Measurements from ENCODE around the gene MTA3.
"Not testable (repeated sequence)": the region's sequence is repeated elsewhere in the genome, so short reads cannot be mapped to it uniquely, and the experiment has no call there.

Gene MTA3

DNA sequence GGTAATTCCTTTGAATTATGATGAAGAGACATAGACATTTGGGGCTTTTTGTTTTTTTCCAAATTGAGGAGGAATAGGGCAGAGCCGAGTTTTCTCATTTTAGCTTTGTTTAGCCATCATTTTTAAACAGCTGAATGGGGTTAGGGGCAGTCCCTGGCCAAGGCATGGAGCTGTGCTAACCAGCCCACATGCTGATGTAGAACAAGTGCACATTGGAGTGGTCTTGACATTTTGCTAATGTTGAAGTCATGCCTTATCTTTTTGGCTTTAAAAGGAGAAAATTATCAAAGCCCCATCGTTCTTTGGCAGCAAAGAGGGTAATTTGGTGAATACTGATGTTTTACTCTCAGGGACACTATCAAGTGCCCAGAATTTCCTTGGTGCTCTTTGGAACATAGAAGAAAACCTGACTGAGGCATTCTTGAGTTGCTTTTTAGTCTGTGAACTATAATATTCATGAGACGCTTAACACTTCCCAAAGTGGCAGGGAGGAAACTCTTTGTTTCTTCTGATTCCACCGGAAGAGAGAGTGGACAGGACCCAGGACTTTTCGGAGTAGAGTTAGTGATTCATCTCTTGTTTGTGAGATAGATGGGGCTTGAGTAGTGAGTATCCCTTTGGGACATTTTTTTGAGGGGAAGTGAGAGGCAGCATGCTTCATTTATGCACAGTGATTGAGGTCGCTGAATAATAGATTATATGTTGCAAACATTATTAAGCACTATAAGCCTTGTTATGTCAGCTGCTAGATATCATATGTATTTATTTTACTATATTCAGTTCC, 45.0 kb downstream of the MTA3 start:
- DNase-seq (ENCODE audit: low spot score), result no peak

DNA sequence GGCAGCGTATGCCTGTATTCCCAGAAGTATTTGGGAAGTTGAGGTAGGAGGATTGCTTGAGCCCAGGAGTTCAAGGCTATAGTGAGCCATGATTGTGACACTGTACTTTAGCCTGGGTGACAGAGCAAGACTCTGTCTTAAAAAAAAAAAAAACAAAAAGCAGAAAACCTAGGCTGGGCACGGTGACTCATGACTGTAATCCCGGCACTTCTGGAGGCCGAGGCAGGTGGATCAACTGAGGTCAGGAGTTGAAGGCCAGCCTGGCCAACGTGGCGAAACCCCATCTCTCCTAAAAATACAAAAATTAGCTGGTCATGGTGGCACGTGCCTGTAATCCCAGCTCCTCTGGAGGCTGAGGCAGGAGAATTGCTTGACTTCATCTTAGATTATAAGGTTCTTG, 46.4 kb downstream of the MTA3 start:
- no peak for DNase-seq (ENCODE audit: low spot score)

DNA sequence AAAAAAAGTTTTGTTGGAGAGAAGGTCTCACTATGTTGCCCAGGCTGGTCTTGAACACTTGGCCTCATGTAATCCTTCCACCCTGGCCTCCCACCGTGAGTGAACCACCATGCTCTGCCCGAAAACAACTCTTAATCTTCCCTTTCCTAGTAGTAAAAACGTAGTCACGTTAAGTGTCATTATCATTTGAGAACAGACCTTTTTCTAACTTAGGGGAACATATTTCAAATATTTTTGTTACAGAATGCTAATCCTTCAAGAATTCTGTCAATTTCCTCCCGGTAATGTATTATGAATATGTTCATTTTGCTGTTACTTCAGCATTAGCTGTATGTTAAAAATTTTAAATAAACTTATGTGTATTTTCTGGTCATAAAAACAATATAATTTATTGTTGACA, 49.7 kb downstream of the MTA3 start:
- no peak for DNase-seq (ENCODE audit: low spot score)

DNA sequence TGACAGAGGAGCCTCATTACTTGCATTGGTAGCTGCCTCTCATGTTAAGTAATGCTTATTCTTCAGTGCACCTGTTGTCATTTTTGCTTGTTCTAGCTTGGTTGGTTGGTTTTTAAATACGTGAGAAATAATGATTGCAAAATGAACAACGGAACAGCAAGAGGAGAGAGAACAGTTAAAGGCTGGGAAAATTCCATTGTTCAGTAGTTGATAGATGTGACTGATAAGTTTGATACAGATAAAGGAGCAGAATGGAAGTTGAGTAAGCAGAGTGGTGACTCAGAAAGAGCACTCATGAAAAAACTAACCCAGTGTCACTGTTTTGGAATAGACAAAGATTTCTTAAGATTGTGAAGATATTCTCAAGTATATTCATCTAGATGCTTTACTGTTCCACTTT, 50.5 kb downstream of the MTA3 start:
- DNase-seq (ENCODE audit: low spot score), result no peak

DNA sequence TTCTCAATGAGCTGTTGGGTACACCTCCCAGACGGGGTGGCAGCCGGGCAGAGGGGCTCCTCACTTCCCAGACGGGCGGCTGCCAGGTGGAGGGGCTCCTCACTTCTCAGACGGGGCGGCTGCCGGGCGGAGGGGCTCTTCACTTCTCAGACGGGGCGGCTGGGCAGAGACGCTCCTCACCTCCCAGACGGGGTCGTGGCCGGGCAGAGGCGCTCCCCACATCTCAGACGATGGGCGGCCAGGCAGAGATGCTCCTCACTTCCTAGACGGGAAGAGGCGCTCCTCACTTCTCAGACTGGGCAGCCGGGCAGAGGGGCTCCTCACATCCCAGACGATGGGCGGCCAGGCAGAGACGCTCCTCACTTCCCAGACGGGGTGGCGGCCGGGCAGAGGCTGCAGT, 53.2 kb downstream of the MTA3 start:
- not testable (repeated sequence) for DNase-seq (ENCODE audit: low spot score)

DNA sequence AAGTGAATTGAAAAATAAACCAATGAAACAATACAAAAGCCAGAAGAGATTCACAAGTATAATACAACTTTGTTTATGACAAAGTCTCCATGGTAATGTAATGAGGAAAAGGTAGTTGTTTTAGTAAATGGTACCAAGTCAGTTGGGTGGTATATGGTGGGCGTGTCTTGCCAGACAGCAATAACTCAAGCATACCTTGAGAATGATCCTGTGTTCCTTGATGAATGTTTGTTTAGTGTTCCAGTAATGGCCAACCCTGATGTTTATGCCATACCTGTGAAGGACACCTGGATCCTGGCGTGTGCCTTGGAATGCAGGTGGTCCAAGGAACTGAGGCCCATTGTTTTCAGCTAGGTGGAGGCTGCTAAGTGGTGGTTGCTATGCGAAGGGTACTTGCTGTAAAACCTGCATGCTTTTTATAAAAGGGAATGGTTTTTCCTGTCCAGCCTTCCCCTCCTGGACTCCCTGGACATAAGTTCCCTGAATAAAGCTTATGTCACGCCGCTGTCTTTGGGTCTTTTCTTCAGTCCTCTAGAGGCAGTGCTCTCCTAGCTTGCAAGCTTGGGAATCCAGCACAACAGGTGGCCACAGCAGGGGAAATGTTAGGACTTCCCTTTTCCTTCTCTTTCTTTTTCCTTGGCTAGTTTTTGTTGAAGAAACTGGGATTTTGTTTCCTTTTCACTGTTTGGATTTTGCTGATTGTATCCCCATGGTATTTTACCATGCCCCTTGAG, 54.7 kb downstream of the MTA3 start:
- DNase-seq (ENCODE audit: low spot score), result no peak

DNA sequence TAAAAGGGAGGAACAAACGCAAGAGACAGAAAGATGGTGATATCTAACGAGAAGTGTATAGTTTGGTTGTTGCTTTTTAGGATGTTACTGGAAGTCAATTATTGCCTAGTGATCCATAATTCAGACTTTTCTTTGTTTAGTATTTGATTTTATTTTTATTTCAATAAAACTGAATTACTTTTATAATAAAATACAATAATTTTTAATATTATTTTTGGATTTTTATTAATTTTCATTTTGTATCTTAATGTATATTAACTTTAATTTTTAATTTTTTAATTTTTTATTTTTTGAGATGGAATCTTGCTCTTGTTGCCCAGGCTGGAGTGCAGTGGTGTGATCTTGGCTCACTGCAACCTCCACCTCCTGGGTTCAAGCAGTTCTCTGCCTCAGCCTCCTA, 55.6 kb downstream of the MTA3 start:
- no peak for DNase-seq (ENCODE audit: low spot score)

DNA sequence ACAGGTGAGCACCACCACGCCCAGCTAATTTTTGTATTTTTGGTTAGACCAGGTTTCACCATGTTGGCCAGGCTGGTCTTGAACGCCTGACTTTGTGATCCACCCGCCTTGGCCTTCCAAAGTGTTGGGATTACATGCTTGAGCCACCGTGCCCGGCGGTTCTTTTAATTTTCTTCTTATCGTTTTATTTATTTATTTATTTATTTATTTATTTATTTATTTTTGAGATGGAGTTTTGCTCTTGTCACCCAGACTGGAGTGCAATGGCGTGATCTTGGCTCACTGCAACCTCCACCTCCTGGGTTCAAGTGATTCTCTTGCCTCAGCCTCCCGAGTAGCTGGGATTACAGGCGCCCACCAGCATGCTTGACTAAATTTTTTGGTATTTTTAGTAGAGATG, 59.6 kb downstream of the MTA3 start:
- DNase-seq (ENCODE audit: low spot score), result not testable (repeated sequence)

DNA sequence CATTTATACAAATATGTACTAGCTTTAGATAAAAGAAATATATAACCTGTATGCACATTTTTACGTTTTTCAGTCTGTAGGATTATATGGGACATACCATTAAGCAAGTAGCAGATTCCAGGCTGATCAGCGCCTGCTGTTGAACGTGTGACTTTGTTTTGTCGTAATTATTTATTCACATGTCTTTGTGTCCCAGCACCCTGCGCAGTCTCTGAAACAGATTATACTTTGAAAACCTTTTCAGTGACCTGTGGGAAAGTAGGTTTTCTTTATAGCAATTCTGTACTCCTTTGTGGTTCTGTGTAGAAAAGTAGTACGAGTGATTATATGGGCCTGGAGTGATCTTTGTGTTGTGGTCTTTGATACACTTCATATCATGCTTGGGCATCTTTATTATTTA, 68.5 kb downstream of the MTA3 start:
- DNase-seq (ENCODE audit: low spot score), result no peak

DNA sequence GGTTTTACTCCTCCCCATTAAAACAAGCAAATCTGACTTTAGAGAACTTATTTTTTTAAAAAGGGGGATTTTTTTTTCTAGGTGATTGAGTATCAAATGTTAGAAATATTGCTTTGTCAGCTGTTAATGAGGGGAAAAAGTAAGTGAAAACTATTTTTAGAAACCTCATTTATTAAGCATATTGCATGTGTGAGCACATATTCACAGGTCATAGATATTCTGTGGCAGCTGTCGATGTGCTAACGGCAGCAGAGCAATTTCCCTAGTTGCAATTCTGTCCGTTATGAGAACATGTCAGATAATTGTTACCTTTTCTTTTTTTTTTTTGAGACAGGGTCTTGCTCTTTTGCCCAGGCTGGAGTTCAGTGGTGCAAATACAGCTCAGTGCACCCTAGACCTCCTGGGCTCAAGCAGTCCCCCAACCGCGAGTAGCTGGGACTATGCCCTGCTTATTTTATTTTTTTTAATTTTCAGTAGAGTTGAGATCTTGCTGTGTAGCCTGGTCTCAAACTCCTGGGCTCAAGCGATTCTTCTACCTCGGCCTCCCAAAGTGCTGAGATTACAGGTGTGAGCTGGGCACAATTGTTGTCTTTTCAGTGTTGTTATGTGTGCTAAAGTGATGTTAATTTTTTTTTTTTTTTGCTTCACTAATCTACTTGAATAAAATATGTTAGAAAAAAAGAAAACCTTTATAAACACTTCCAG, 69.8 kb downstream of the MTA3 start:
- no peak for DNase-seq (ENCODE audit: low spot score)

DNA sequence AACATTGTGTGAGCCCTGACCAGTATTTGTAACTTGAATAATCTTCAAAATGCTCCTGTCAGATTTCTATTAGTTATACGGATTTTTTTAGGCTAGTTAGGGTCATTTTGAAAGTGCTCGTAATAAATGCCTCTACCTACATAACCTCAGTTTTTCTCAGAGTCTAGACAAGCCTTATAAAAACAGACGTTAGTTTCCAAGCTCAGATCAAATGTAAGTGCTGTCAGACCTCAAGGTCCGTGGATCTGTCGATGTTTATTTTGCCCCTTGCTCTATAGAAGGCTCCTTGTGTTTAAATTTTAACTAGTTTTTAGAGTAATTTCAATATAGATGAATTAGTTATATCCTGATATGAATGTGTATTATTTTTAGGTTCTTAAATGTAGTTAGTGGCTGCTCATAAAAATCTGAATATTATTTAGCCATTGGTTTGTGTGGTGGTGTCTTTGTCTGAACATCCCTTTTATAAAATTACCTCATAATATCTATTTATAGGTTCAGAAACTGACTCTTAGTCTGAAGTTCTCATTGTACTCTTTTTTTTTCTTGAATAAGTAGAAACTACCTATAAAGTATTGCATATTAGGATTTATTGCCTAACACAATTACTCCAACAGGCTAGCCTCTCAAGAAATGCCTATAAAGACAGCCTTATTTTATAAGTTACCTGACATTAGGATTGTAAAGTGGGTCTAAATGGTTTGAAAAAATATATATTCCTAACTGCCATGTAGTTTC, 71.1 kb downstream of the MTA3 start:
- no peak for DNase-seq (ENCODE audit: low spot score)

DNA sequence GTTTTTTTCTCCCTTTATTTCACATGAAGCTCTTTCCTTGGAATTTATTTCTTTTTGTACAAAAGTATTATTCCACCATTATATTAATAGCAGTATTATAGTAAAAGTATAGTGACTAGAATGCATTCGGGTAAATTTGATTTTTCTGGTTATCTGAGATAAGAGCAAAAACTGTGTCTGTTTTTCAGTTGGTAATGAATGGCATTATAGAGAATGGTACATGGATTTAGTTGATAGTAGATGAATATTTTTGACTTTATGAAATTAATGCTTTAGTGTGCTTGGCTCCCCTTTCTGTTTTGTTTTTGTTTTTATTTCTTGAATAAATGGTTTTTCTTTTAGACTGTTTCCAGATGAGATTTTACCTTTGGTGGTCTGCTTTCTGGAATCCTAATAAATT, 71.8 kb downstream of the MTA3 start:
- DNase-seq (ENCODE audit: low spot score), result no peak

DNA sequence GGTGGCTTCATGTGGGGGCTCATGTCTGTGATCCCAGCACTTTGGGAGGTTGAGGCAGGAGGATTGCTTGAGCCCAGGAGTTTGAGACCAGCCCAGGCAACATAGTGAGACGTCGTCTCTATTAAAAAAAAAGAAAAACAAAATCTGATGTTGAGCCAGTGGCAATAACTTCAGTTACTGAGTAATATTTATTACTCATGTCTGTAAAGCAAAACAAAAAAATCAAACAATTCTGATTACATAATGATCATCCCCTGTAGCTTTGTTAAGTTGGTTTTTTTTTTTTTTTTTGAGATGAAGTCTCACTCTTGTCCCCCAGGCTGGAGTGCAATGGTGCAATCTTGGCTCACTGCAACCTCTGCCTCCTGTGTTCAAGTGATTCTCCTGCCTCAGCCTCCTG, 73.9 kb downstream of the MTA3 start:
- DNase-seq (ENCODE audit: low spot score), result not testable (repeated sequence)

DNA sequence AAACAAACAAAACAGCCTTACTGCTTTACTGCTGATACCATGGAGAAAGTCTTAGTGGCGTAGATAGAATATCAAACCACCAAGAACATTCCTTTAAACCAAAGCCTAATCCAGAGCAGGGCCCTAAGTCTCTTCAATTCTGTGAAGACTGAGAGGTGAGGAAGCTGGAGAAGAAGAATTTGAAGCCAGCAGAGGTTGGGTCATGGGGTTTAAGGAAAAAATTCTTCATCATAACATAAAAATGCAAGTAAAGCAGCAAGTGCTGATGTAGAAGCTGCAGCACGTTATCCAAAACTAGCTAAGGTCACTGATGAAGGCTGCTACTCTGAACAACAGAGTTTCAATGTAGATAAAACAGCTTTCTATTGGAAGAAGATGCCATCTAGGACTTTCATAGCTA, 77.1 kb downstream of the MTA3 start:
- DNase-seq (ENCODE audit: low spot score), result no peak

DNA sequence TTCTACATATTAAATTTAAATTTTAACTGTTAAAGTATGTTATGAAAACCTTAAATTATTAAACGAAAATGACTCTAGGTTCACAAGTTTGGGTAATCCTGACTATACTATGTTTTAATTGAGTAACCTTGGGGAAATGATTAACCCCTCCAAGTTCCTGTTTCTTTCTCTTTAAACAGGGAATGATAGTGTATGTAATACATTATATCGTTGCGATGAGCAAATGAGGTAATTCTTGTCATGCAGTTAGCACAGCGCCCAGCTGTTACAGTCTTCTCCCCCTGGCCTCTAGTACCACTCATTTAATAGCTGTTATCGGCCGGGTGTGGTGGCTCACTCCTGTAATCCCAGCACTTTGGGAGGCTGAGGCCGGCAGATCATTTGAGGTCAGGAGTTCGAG, 80.4 kb downstream of the MTA3 start:
- DNase-seq (ENCODE audit: low spot score), result no peak

DNA sequence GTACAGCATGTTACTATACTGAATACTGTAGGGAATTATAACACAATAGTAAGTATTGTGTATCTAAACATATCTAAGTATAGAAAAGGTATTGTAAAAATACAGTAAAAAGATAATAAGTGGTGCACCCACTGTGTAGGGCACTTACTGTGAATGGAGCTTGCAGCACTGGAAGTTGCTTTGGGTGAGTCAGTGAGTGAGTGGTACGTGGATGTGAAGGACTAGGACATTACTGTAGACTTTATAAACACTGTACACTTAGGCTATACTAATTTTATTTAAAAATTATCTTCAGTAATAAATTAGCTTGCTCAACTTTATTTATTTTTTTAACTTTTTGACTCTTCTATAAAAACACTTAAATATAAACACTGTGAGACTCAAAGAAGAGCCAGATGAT, 82.6 kb downstream of the MTA3 start:
- no peak for DNase-seq (ENCODE audit: low spot score)

DNA sequence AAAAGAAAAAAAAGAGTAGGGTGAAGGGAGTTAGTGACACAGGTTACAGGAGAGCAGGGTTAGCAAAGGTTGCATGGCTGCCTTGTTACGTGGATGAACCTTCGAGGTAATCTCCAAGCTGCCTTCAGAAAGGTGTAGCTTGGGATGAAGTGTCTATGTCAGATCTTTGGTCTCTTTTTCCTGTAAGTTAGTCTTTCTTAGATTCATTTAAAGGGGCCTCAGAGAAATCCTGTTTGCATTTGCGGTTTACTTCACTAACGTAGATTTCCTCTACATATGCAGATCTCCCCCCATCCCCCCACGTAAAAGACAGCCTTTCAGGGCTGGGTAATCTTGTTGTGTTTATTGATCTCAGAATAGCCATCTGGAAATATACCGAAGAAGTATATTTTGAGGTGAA, 83.7 kb downstream of the MTA3 start:
- no peak for DNase-seq (ENCODE audit: low spot score)

DNA sequence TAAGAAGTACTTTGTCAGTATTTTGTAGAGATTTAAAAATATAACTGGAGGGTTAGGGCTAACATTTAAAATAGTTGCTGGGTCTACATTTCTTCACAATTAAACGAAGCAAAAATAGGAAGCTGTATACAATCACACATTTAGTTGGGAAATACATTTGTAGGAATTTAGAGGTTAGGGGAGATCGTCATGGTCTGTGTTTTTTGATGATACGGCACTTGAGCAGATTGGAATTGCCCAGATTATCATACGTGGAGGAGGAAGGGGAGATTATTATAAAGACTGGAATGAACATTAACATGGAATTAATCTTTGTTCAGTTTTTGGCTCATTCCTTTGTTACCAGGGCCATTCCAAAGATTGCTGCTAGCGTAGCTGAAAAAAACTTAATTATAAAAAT, 84.6 kb downstream of the MTA3 start:
- DNase-seq (ENCODE audit: low spot score), result no peak

DNA sequence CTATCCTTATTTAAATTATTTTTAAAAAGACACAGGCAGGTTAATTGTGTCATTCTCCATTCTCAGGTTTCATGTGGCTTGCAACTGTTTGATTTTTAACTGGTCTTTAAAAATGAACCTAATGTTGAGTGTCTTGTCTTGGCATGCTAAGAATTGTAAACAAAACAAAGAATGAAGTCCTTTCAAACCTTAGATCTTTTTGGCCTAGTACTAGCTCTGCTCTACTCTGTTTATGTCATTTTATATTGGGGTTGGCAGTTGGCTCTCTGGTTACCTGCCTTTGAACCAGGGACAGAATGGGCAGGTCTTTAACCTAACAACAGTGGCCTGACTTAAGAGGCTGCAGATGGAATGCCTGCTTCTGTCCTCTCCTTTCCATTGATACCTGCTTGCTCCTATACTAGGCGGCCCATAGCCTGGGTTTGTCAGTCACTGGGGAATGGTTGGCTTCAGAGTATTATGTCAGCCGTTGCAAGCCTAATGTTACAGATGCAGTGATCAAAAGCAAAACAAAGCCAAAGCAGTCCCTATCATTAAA, 85.5 kb downstream of the MTA3 start:
- DNase-seq (ENCODE audit: low spot score), result no peak

DNA sequence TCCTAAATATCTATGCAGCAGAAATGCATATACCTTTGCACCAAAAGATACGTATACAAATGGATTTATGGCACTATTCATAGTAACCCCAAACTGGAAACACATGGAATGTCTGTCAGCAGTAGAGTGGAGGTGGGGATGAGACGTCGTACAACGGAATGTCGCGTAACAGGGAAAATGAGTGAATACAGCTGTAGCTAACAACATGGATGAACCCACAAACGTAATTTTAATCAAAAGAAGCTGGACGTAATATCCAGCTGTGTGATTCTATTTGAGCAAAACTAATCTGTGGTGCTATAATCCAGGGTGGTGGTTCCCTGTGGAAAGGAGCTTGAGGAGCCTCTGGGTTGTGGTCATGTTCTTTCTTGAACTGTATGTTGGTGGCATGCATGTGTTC, 89.9 kb downstream of the MTA3 start:
- no peak for DNase-seq (ENCODE audit: low spot score)

DNA sequence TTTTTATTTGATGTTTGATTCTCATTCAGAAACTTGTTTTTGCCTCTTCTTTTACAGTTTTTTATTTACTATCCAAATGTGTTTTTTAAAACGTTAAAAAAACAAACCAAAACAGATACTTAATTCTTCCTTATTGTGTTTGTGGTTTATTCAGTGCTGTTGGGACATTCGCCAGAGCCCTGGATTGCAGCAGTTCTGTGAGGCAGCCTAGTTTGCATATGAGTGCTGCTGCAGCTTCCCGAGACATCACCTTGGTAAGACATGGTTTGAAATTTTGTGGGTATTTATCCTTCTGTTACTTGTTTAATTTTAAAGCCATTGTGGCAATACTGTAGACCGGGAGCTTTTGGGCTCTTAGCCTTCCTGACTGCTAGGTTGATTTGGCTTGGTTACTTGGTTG, 91.2 kb downstream of the MTA3 start:
- no peak for DNase-seq (ENCODE audit: low spot score)

DNA sequence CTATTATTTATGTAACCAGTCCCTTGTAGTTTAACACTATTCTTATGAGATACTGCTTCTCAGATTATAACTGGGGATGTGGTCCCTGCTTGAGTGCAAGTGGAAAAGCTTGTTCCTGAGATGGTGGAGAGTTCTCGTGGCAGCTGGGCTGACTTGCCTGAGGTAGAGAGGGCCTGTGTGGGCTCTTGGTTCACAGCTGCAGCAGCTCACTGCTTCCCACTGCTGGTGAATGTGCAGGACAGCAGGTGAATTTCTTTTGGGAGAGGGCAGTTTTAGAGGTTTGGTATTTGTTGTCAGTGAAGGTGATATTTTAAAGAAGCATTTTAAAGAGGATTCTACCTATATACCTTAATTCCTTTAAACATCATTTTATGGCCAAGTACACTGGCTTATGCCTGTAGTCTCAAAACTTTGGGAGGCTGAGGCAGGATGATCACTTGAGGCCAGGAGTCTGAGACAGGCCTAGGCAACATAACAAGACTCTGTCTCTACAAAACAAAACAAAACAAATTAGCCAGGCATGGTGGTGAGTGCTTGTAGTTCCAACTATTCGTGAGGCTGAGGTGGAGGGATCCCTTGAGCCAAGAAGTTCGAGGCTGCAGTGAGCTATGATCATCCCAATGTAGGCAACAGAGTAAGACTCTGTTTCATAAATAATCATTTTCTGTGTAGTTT, 94.8 kb downstream of the MTA3 start:
- DNase-seq (ENCODE audit: low spot score), result peak; percentile 89

Data from NAMALWA (cell line).